Measurements from ENCODE around the gene IRF8.
A peak's percentile ranks its signal among the peaks of the same experiment; 100 is the strongest.
"Not testable (repeated sequence)": the region's sequence is repeated elsewhere in the genome, so short reads cannot be mapped to it uniquely, and the experiment has no call there.

IRF8 gene

DNA sequence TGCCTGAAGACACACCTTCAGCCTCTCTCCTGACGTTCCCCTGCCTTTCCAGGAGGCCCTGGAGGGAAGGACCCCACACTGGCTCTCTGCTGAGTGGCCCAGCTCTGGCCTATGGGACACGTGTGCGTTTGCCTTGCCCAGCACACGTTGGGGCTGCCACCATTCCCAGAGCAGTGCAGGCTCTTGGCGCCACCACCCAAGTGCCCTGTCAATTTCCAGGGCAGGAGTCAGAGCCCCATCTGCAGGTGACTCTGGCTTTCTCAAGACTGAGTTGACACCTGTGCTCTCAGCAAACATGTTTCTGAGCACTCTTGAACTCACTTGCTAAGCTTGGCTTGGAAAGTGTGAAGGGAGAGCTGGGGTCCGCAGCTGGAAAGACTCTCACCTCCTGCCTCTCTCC lies 4.7 kb upstream of the IRF8 start:
- DNase-seq (ENCODE audit: low read depth): no peak

DNA sequence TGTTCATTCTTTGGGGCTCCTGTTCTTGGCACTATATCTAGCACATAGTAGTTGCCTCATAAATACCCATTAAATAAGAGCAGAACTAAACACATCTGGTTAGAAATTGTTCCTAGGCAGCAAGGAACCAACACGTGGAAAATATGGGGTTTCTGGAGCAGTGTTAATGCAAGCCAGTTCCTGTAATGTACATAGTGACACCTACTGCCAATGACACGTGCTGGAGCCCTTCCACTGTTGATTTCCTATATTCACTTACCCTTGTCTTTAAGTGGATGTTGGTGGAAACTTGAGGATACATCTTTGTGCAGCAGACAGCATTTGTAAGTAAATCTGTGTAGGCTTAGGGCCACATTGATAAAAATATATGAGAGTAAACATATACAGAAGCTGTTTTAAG lies 1.6 kb upstream of the IRF8 start:
- no peak for DNase-seq (ENCODE audit: low read depth)

DNA sequence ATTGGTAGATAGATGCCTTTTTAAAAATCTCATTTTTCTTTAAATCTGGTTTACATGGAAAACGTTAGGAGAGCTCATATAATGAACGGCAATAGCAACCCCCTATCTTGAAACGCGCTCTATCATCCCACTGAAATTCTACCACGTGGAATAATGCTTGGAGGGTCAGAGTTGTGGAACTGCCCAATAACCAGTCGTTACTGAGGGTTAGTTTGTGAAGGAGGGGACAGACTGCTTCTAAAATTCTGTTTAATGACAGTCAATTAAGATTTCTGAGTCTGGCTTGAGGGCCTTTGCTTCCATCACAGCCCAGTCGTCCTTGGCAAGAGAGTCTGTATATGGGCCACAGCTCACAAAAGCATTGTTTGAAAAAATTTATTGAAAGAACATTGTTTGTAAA lies 482 bp downstream of the IRF8 start:
- no peak for DNase-seq (ENCODE audit: low read depth)

DNA sequence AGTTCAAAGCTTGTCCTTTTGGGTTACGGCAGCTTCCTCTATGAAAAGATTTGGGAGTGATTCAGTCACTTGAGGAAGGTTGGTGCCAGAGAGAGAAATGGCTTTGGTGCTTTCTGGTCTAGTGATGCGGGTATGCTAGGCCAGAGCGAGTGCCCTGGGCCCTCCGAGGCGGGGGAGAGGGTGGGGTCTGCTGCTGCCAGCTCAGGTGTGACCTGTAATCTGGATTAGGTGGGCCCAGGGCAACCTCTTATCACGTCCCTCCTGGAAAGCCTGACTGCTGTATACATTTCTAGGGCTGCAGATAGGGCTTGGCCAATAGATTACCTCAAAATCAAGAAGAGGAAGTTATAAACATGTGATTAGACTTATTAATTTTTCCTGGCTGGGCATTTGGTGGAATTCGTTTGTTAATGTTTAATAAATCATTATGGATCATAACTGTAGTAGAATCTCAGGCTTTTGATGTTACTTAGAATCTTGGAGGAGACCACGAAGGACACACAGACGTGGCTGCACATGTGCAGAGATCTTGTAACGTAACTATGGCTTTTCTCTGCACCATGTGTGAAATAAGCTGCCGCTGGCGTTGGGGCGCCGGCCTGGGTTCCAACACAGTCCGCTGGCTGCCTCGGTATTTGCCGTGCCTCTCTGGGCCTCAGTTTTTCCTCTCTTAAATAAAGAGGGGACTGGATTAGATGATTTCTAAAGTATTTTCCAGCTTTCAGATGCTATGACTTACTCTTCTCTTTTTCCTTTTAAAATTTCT lies 1.2 kb downstream of the IRF8 start:
- DNase-seq (ENCODE audit: low read depth): no peak

DNA sequence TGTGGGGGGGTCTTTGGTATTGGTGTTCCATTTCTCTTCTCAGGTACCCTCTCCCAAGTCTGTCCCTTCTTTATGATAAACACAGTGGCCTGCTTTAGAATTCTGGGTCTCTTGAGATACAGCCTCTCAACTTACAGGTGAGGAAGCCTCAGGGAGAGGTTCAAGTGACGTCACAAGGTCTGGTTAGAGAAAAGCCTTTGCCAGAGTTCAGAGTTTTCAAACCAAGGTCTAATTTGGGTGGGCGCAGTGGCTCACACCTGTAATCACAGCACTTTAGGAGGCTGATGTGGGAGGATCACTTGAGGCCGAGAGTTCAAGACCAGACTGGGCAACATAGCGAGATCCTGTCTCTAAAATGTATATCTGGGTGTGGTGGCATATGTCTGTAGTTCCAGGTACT lies 2.1 kb downstream of the IRF8 start:
- no peak for DNase-seq (ENCODE audit: low read depth)

DNA sequence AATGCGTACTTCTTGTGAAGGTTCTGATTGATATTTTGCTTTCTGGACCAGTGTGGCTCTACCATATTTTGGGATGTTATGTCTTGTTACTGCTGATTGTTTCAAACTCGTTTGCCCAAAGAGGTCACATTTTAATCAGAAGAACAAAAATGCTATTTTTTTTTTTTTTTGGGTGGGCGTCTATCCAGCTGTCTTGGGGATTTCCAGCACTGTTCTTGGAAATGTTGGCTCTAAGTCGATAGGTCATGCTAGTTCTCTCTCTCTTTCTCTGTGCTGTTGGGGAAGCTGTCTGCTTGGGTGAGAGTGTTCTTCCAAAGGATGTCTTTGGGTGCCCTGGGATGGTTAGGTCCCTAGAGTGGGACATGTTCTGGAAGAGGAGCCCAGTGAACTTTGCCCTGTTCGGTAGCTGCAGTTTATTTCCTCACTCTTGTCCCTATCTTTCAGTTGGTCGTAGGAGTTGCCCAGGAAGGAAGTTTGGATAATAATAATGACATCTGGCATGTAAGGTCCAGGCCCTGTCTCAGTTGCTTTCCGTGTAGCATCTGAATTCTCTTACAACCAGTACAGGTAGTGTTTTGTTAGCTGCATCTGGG lies 2.9 kb downstream of the IRF8 start:
- DNase-seq (ENCODE audit: low read depth): no peak

DNA sequence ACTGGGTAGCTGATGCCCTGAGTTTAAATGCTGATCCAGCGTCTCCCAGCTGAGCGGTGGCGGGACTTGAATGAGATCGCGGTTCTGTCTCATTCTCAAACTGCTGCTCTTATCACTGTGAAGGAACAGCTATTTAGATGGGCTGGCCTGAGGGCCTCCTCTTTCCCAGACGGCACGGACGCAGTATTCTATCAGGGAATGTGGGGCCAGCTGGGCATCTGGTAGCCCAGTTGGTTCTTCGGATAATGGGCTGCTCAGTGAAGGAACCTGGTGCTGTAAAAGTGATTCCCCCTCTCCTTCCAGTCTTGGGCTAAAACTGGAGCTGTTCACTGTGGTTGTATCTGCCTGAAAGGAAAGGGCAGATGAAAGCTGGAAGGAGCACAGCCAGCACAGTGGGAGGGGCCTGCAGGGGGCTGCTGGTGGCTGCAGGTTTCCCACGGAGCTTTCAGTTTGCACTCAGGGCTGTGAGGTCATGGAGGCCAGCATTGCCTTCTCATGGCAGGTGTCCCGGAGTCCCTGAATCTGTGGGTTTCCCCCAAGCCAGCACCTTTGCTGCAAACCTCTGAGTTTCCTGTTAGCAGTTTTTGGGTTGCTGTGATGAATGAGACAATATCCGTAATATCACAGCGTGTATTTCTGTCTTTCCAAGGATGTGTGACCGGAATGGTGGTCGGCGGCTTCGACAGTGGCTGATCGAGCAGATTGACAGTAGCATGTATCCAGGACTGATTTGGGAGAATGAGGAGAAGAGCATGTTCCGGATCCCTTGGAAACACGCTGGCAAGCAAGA lies 3.6 kb downstream of the IRF8 start:
- DNase-seq (ENCODE audit: low read depth): peak; percentile 52

DNA sequence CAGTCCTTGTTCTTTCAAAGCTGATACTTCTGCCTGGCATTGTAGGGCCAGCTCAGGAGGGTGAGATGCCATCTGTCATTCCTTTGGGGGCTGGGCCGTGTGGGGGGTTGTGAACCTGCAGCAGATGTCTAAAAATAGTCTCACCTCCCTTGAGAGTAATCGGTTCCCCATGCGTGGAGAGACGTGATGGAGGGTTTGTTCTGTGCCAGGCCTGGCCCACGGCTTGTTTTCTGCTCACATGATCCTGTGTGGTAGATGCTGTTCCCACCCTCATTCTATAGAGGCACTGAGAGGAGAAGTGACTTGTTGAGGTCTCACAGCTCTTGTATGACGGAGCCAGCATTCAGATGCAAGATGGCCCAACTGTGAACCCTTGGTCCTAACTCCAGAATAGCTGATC lies 4.6 kb downstream of the IRF8 start:
- DNase-seq (ENCODE audit: low read depth): no peak

DNA sequence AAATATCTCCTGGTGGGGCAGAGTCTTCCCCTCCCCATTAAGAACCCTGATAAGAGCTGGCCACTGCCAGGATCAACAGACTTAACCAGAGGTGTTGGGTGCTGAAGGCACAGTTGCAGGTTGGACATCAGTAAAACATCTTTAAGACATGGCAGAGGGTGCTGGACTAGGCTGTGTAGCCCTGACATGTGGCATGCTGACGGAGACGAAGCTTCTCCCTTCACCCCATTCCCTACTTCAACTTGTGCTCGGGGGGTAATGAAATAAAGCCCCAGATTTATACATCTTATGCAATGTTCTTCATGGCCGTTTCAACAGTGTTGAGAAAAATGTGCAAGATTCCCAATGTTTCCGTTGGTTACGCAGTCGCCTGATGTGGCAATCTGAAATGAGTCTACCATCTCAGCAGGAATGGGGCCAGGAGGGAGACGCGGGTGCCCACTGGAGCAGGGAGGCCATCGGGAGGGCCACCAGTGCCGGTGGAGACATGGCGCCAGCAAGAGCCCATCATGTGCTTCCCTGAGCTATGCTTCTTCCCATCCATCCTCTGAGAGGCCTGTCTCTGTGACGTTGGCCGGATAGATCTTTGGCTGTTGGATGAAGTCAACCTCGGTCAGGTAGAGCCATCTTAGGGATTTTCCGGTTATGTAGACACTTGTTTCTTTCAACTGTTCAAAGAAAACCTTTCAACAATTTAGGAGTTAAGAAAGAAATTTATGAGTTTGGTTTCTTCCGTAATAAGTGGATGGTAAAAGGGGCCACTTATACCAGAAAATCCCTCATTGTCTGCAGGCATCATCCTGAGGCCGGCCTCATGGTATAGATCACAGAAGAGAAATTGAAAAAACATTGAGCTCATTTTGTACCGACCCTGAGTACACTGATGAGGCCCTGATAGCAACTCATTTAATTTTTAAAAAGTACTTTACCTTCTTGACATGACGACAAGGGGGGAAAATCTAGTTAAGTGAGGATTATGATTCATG lies 6.4 kb downstream of the IRF8 start:
- no peak for DNase-seq (ENCODE audit: low read depth)

DNA sequence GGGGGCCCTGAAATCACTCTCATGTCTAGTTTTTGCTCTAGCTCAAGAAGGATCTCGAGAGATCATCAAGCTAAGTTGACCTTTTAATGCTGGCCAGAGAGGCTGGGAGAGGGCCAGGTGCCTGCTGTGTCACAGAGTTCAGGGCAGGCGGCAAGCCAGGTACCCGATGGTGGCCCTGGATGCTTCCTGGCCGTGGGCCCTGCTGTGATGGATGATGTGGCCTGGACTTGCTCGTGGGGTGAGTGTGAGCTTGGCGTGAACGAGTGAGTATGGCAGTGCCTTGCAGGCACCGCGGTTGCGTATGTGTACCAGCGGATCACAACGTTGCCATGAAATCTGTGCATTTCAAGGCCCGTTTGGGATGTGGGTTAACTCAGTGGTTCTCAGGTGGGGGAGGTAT lies 7.4 kb downstream of the IRF8 start:
- DNase-seq (ENCODE audit: low read depth): no peak

DNA sequence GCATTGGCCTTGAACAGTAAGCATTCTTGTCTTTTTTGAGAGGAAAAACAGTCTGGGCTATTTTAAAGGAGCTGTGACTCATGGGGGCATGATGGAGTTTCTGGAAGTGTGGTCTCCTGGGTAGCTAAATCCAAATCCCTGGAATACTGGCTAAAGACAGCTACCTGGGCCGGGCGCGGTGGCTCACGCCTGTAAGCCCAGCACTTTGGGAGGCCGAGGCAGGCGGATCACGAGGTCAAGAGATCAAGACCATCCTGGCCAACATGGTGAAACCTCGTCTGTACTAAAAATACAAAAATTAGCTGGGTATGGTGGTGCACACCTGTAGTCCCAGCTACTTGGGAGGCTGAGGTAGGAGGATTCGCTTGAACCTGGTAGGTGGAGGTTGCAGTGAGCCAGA lies 8.3 kb downstream of the IRF8 start:
- not testable (repeated sequence) for DNase-seq (ENCODE audit: low read depth)

DNA sequence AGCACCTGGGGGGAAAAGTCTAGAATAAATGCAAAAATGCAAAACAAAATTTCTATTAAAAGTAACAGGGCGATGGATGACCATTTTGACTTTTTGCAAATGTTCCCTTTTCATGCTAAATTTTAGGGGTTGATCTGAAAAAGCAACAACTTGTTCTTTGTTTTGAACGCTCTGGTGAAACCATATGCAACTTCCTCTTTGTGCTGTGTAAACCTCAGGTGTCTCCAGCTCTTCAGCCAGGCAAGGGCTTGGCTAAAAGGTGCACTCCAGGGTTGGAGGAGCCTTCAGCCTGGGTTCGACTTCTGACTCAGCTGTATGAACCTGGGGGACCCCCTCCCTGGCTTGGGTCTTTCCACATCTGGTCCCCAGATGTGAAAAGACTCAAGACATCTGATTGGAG lies 9.5 kb downstream of the IRF8 start:
- no peak for DNase-seq (ENCODE audit: low read depth)

DNA sequence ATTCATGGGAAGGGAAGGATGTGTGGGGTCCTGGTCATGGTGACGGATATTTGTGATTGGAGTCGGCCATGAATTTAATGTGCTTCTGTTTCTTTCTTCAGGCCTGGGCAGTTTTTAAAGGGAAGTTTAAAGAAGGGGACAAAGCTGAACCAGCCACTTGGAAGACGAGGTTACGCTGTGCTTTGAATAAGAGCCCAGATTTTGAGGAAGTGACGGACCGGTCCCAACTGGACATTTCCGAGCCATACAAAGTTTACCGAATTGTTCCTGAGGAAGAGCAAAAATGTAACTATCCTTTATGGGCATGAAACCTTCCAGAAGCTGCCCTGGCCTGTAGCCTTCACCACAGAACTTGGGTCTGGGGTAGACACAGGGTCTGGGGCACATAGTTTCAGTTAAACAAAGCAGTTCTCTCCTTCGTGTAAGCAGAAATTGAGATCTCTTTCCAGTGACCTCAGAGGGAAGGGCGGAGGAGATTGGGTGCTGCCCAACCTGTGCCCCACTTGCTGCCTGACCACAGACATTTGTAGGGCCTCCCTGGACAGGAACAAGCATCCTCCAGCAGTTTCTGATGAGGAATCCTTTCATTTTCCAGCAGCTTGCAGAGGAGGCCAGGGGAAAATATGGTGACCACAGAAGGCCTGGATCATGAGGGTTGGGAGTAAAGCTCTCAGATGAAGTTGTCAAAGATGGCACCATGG lies 10.1 kb downstream of the IRF8 start:
- DNase-seq (ENCODE audit: low read depth): no peak

DNA sequence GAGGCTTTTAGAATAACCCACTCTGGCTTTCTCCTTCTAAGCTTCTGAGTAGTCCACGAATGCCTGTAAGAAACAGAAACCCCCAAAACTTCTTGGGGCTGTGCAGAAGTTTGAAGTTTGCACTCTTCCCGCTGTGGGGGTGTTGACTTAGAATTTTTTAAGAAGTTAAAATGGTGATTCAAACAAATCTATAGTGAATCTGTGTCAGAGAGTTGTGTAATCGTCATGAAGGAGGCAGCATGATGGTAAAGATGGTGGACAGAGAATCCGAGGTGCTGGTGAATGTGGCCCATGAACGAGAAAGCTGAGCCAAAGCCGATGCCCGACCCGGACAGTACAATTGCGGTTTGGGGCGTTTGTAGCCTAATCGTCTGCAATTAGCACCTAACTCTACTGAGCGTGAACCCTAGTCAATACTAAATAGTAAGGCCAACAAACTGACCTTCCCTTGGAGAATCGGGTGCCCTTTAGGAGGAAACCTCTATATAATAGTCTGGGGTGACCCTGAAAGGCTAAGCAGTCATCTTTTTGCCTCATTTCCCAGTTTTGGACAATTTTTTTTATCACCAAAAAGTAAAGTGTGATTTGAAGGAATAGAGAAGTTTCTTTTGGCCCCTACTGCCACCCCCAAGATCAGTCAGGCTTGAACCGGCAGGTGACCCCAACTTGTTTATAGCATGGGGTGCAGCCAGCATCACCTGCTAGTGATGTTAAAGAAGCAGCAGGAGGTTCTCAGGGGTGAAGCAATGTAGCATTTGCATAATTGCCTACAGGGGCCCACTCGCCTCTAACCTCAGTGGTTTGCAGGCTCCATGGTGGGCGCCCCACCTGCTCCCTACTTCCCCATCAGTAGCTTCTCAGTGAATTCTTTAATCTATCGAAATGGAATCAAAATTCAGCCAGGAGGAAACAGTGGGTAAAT lies 11.2 kb downstream of the IRF8 start:
- DNase-seq (ENCODE audit: low read depth): no peak

DNA sequence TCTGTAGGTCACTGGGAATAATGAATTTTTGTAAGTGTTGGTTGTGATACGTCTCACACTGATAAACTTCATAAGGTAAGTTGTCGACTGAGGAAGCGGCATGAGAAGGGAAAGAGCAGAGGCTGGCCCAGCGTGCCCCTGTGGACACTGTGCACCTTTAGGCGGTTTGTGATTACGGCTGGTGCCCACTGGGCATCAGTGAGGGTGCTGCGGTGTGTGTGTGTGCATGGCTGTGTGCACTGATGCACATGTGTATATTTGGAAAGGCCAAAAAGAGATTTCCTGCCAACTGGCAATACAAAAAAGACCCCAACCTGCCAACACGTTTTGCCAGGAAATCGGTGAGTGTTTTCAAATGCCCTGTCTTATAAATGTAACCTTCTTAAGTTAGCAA lies 11.9 kb downstream of the IRF8 start:
- DNase-seq (ENCODE audit: low read depth): no peak

DNA sequence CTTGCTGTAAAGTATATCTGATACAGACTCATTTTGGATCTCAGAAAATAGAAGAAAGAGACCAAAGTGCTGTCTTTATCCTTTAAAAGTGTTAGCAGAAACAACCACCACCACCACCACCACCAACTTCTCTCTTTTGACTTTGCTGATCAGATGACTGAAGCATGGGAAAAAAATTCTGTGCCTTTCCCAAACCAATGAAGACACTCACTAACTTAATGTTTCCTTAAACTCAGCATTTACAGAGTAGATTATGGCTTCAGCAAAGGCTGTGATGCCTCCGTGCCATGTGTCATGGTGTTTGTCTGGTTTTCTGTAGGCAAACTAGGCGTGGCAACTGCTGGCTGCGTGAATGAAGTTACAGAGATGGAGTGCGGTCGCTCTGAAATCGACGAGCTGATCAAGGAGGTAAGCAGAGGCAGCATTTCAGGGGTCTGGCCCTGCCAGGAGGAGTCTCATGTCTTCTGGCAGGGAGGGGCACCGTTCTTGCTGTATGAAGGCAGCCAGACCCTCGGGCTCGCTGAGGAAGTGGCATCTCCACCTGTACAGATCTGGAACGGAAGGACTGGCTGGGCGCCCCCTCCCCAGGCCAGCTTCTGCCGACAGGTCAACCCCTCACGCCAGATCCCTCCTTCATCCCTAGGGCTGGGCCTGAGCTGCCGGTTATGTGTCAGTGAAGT lies 12.4 kb downstream of the IRF8 start:
- DNase-seq (ENCODE audit: low read depth): no peak

DNA sequence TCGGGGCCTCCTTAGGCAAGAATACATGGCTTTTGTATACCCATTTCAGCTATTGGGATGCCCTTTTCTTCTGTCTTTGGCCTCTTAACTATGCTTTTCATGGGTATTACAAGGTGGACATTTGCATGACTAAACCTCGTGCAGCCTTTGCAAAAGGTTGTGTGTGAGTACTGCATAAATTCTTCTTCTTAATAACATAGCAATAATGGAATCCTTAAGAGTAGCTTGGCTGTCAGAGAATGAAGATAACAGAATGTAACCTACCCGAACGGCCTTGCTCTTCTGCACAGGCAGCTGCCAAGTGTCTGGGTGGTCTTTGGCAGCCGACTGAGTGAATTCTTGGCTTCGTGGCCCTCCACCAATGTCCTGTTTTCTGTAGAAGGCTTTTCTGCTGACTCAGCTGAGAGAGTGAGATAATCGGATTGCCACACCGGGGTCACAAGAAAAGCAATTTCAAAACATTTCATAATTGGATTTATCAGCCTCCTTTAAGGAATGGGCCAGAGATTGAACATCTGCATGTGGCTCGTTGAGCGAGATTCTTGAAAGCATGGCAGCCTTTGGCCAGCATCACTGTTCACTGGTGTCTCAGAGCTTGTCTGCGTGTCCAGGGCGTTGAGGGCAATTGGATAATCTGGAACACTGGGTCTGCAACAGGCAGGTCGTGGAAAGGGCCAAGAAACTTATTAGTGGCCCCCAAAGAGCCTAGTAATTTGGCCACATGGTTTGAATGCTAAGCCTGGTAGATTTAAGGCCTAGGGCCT lies 13.4 kb downstream of the IRF8 start:
- no peak for DNase-seq (ENCODE audit: low read depth)

DNA sequence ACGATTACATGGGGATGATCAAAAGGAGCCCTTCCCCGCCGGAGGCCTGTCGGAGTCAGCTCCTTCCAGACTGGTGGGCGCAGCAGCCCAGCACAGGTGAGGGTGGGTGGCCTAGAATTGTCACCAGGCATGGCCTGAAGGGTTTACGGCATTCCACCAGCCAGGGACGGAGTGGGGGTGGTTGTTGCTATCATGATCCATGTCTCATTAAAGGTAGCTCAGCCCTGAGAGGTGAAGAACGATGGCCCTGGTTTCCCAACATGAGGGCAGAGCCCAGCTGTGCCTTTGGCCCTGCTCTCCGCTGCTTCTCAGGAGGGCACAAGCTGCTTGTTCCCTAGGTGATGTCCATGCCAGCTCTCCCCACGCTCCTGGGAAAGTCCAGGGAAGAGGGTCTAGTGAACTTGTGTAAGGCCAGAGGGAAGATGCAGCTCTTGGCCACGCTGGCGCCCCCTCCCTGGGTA lies 14.2 kb downstream of the IRF8 start:
- DNase-seq (ENCODE audit: low read depth): no peak

All from stimulated activated CD8-positive, alpha-beta memory T cell treated with anti-CD3 and anti-CD28 coated beads, Interleukin-4, amount 100 ng/mL, for 24 hours (primary cell).